IgD-negative memory B cell (primary cell): ENCODE measurements around the gene SUPT3H. TPM values are rescaled to one million over a fixed set of nuclear protein-coding genes. Genes with fewer than 3 reads are reported as not detected.

Source experiments
- H3K27ac Mint-ChIP-seq, 3 donors: one replicate each; pipeline ENCODE4 v1.8.0; 2020 to 2022; ENCODE audit warnings: mild to moderate bottlenecking in 3 of 3, mixed read lengths in 3 of 3, moderate library complexity in 1 of 3
- H3K27me3 Mint-ChIP-seq: one replicate; pipeline ENCODE4 v1.8.0; 2021; ENCODE audit warnings: mixed read lengths
- H3K36me3 Mint-ChIP-seq: one replicate; pipeline ENCODE4 v1.8.0; 2020; ENCODE audit warnings: mild to moderate bottlenecking, mixed read lengths
- H3K4me1 Mint-ChIP-seq, 3 donors: one replicate each; pipeline ENCODE4 v1.8.0; 2020 to 2022; ENCODE audit warnings: mixed read lengths in 3 of 3, mild to moderate bottlenecking in 1 of 3
- H3K4me3 Mint-ChIP-seq, 4 donors: one replicate each; pipeline ENCODE4 v1.8.0; 2020 to 2022; ENCODE audit warnings: mild to moderate bottlenecking in 4 of 4, mixed read lengths in 4 of 4, moderate library complexity in 3 of 4
- H3K9me3 Mint-ChIP-seq, 3 donors: one replicate each; pipeline ENCODE4 v1.8.0; 2020 to 2021; ENCODE audit warnings: mixed read lengths in 3 of 3, mild to moderate bottlenecking in 1 of 3
- polyA plus RNA-seq: library from polyadenylated mRNA; unstranded; fragments of 300-500 nt; fragmentation: Illumina TruSeq; gene quantifications from one replicate; pipeline ENCODE4 v1.2.3, GENCODE V29; 2021

Gene SUPT3H
- polyA plus RNA-seq, result 8.5 TPM

DNA sequence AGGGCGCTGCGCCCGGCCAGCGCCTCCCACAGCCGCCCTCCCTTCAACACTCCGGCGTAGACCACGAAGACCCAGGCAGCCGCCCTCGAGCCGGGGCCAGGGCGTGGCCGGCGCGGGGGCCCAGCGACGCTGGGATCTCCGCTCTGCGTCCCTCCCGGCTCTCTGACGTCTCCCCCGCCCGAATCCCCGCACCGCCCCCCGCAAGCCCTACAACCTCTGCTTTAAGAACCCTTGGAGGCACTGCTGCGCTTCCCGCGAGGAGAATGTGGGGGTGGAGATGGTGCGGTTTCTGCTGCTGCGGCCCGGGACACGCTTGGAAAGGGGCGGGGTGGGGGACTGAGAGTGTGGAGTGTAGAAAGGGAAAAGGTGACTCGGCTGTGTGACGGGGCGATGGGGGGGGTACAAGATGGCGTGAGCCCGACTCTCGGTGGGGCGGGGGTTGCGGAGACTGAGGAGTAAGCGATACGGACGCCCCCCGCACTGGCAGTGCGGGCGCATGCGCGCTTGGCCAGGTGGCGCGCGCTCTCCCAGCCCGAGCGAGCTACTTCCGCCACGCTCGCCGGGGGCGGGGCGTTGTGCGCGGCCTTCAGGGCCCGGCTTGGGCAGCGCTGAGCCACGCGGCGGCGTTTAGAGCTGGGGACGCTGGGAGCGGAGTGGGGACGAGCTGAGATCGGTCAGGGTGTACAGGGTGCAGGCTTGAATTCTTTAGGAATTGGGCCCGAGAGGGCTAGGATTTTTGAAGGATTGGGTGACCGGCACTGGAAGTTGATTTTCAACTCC, at the start of gene SUPT3H:
SUPT3H (minus strand) TSS at position 381 of the 780 bp plus-strand sequence.
- Mint-ChIP-seq H3K4me3 (peak within 1 kb of the TSS; percentile 97 to 100 (median 99)), H3K9me3 (no peaks in the 10 kb centered on the region), H3K27me3 (no peaks in the 10 kb centered on the region), H3K27ac (peak within 1 kb of the TSS; percentile 98 to 99 (median 99)), H3K4me1 (peaks cover 8 to 23% (median 10%) of the 10 kb centered on the region in 3 donors), H3K36me3 (no peaks in the 10 kb centered on the region)

DNA sequence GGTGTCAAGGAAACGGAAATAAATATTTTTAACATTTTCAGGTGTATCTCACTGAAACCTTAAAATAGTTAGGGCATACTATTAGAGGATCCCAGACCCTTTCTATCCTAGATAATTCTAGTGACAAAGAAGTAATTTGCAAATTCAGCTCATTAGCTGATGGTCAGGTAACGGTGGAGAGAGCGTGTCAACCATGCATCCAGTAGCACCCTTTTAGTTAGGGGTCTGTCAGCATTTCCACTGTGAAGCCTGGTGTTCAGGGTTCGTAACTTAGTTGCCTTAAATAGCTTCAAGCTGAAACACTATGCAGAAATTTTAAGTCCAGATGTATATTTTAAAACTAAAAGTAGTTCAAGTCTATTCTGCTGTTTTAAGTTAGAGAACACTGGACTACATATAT, 48.5 kb upstream of the SUPT3H start:
- peaks cover 0 to 2% (median 0%) of the 10 kb centered on the region in 3 donors for H3K9me3 Mint-ChIP-seq
- peak overlapping the region in 3 of 4 donors; percentile 57 to 87 (median 72) for H3K4me3 Mint-ChIP-seq
- peak overlapping the region in 1 of 3 donors; percentile 53 for H3K27ac Mint-ChIP-seq
- no peaks in the 10 kb centered on the region for H3K36me3 Mint-ChIP-seq
- peaks cover 9 to 27% (median 19%) of the 10 kb centered on the region in 3 donors for H3K4me1 Mint-ChIP-seq
- H3K27me3 Mint-ChIP-seq, result peaks cover 25% of the 10 kb centered on the region

DNA sequence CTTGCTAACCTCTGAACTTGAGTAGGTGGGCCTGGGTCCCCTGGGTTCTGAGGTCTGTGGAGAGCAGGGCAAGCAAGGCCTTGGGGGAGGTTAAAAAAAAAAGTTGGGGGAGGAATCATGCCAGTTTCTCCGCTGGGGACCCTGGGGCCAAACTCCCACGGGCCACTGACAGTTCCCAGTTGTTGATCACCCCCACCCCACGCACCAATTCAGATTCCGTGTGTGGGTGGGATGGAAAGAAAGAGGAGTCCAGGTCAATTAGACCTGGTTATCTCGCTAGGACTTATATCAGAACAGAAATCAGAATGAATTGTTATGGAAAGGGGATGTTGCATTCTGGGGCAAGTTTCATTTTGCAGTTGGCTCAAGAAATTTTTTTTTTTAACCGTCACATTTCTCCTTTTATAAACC, 46.7 kb upstream of the SUPT3H start:
- Mint-ChIP-seq H3K36me3 (no peaks in the 10 kb centered on the region), H3K4me1 (peaks cover 12 to 38% (median 24%) of the 10 kb centered on the region in 3 donors), H3K9me3 (peaks cover 0 to 2% (median 0%) of the 10 kb centered on the region in 3 donors), H3K27me3 (peaks cover 41% of the 10 kb centered on the region), H3K4me3 (peak overlapping the region; percentile 87 to 96 (median 89)), H3K27ac (peak overlapping the region; percentile 68 to 89 (median 78))

DNA sequence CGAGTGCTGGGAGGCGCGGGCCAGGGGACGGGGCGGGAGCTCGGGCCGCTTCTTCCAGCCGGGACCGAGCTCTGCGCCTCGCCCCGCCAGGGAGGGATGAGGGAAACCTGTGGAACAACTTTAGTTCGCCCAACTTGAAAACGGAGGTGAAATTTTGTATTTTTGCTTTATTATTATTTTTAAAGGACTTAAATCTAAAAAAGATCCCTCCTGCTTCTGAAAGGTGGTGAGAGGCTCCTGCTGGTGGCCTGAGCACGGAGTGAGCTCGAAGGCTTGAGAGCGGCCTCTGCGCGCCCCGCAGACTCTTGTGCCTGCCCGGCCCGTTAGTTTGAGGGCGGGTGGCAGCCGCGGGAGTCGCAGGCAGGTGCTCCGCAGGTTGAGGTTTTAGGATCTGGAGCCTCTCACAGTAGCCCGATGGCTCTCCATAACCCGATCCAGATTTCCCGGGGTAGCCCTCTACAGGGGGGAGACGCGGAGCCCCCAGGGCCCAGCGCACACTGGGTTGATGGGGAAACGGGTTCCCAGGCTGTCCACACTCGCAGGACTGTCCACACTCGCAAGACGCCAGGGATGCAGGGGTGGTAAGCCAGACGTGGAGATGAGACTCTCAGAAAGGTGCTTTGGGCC, 46.2 kb upstream of the SUPT3H start:
- peaks cover 0 to 2% (median 0%) of the 10 kb centered on the region in 3 donors for H3K9me3 Mint-ChIP-seq
- H3K36me3 Mint-ChIP-seq, result no peaks in the 10 kb centered on the region
- H3K27ac Mint-ChIP-seq, result peak overlapping the region; percentile 68 to 89 (median 78)
- H3K4me1 Mint-ChIP-seq, result peaks cover 15 to 36% (median 28%) of the 10 kb centered on the region in 3 donors
- H3K27me3 Mint-ChIP-seq, result peaks cover 45% of the 10 kb centered on the region
- peak overlapping the region; percentile 87 to 96 (median 89) for H3K4me3 Mint-ChIP-seq

DNA sequence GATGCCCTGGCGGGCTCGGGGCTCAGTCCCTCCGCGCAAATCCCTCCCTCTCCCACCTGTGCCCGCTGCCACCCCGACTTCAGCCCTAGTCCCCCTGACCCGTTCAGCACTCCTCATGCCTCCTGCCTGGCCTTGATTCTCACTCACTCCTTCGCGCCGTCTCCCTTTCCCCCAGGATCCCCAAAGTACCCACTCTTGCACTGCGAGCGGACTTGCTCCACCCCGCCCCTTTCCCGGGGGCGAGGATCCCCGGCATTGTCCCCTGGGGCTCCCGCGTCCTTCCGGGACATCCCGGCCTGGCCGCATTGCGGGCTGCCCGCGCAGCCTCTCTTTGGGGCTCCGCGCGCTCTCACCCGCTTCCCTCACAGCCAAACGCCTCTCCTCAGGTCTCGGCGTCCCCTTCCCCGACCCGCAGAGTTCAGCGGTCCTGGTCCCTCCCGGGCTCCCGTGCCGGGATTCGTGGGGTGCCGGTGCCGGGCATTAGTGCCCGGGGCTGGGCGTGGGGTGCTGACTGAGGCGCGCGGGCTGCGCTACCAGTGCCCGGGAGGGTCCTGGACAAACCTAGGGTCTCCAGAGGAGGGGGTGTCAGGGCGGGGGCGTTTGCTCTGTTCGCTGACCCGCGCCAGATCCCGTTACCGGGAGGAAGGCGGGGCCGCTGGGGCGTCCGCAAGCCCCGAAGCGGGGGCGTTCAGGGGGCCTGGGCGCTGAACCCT, 45.5 kb upstream of the SUPT3H start:
- H3K27me3 Mint-ChIP-seq, result peaks cover 43% of the 10 kb centered on the region
- no peaks in the 10 kb centered on the region for H3K36me3 Mint-ChIP-seq
- peak overlapping the region; percentile 88 to 98 (median 96) for H3K4me3 Mint-ChIP-seq
- H3K4me1 Mint-ChIP-seq, result peaks cover 13 to 30% (median 28%) of the 10 kb centered on the region in 3 donors
- peak overlapping the region; percentile 63 to 91 (median 80) for H3K27ac Mint-ChIP-seq
- H3K9me3 Mint-ChIP-seq, result peaks cover 0 to 2% (median 0%) of the 10 kb centered on the region in 3 donors

DNA sequence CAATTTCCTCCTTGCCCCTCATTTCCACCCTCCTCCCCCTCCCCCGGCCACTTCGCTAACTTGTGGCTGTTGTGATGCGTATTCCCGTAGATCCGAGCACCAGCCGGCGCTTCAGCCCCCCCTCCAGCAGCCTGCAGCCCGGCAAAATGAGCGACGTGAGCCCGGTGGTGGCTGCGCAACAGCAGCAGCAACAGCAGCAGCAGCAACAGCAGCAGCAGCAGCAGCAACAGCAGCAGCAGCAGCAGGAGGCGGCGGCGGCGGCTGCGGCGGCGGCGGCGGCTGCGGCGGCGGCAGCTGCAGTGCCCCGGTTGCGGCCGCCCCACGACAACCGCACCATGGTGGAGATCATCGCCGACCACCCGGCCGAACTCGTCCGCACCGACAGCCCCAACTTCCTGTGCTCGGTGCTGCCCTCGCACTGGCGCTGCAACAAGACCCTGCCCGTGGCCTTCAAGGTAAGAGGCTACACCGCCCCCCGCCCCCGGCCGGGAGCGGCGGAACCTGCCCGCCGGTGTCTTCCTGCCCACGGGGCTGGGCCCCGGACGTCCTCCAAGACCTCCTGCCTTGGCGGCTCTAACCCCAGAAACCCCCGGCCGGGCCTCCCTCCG, 44.9 kb upstream of the SUPT3H start:
- Mint-ChIP-seq H3K4me3 (peak overlapping the region; percentile 88 to 98 (median 96)), H3K9me3 (peaks cover 0 to 2% (median 0%) of the 10 kb centered on the region in 3 donors), H3K27ac (peak overlapping the region; percentile 71 to 91 (median 80)), H3K27me3 (peaks cover 43% of the 10 kb centered on the region), H3K36me3 (no peaks in the 10 kb centered on the region), H3K4me1 (peaks cover 13 to 29% (median 27%) of the 10 kb centered on the region in 3 donors)

- peaks cover 0 to 2% (median 0%) of the 10 kb centered on the region in 3 donors for H3K9me3 Mint-ChIP-seq
- H3K4me3 Mint-ChIP-seq, result peak overlapping the region; percentile 88 to 99 (median 98)
- H3K36me3 Mint-ChIP-seq, result no peaks in the 10 kb centered on the region
- H3K4me1 Mint-ChIP-seq, result peaks cover 13 to 29% (median 27%) of the 10 kb centered on the region in 3 donors
- peaks cover 43% of the 10 kb centered on the region for H3K27me3 Mint-ChIP-seq
- peak overlapping the region; percentile 85 to 91 (median 88) for H3K27ac Mint-ChIP-seq
Observed at GRCh38 chr6:45421709-45422502, 44.2 kb upstream of the SUPT3H start.

- peaks cover 13 to 34% (median 32%) of the 10 kb centered on the region in 3 donors for H3K4me1 Mint-ChIP-seq
- peaks cover 0 to 2% (median 0%) of the 10 kb centered on the region in 3 donors for H3K9me3 Mint-ChIP-seq
- no peaks in the 10 kb centered on the region for H3K36me3 Mint-ChIP-seq
- peaks cover 43% of the 10 kb centered on the region for H3K27me3 Mint-ChIP-seq
- peak overlapping the region; percentile 85 to 91 (median 88) for H3K27ac Mint-ChIP-seq
- H3K4me3 Mint-ChIP-seq, result peak overlapping the region; percentile 87 to 99 (median 96)
Observed at GRCh38 chr6:45420909-45421708, 43.4 kb upstream of the SUPT3H start.

- Mint-ChIP-seq H3K27me3 (peaks cover 44% of the 10 kb centered on the region), H3K36me3 (no peaks in the 10 kb centered on the region), H3K27ac (peak overlapping the region; percentile 85 to 91 (median 88)), H3K4me1 (peaks cover 16 to 40% (median 38%) of the 10 kb centered on the region in 3 donors), H3K9me3 (peaks cover 0 to 2% (median 0%) of the 10 kb centered on the region in 3 donors), H3K4me3 (peak overlapping the region; percentile 78 to 99 (median 96))
Observed at GRCh38 chr6:45420083-45420908, 42.6 kb upstream of the SUPT3H start.

GRCh38 chr6:45419571-45420082, 41.9 kb upstream of the SUPT3H start:
- peaks cover 43% of the 10 kb centered on the region for H3K27me3 Mint-ChIP-seq
- peak overlapping the region; percentile 78 to 99 (median 96) for H3K4me3 Mint-ChIP-seq
- H3K4me1 Mint-ChIP-seq, result peaks cover 21 to 35% (median 34%) of the 10 kb centered on the region in 3 donors
- H3K9me3 Mint-ChIP-seq, result peaks cover 0 to 2% (median 0%) of the 10 kb centered on the region in 3 donors
- no peaks in the 10 kb centered on the region for H3K36me3 Mint-ChIP-seq
- peak overlapping the region in 2 of 3 donors; percentile 51 to 90 for H3K27ac Mint-ChIP-seq

DNA sequence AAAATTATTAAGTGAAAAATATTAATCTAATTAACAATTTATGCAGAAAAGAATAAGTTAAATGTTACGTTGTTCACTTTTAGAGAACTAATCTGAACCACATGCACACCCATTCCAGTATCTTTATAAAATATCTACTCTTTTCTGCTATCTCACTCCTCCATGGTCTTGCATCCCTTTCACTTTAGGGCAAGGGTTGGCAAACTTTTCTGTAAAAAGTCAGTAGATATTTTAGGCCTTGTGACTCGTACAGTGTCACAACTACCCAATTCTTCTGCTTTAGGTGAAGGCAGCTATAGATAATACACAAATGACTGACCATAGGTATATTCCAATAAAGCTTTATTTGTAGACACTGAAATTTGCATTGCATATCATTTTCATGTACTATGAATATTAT, 39.7 kb upstream of the SUPT3H start:
- H3K4me1 Mint-ChIP-seq, result peaks cover 20 to 31% (median 29%) of the 10 kb centered on the region in 3 donors
- peaks cover 32% of the 10 kb centered on the region for H3K27me3 Mint-ChIP-seq
- no peaks in the 10 kb centered on the region for H3K9me3 Mint-ChIP-seq
- H3K27ac Mint-ChIP-seq, result no peak overlapping the region
- H3K4me3 Mint-ChIP-seq, result no peak overlapping the region
- no peaks in the 10 kb centered on the region for H3K36me3 Mint-ChIP-seq

- Mint-ChIP-seq H3K27ac (no peak overlapping the region), H3K4me1 (peaks cover 19 to 31% (median 29%) of the 10 kb centered on the region in 3 donors), H3K4me3 (no peak overlapping the region), H3K9me3 (no peaks in the 10 kb centered on the region), H3K27me3 (peaks cover 31% of the 10 kb centered on the region), H3K36me3 (no peaks in the 10 kb centered on the region)
Observed at GRCh38 chr6:45416700-45417099, 39.0 kb upstream of the SUPT3H start.
